K562 (cell line): ENCODE data around the gene TMEM184C. TPM values are rescaled to one million over a fixed set of nuclear protein-coding genes. Genes with fewer than 3 reads are reported as not detected.

ENCODE experiments used
- BRF1 ChIP-seq: IDR thresholded peaks from 3 replicates; pipeline ENCODE4 v1.6.1; 2011; ENCODE audit warnings: borderline replicate concordance, mild to moderate bottlenecking; ENCODE audit not compliant: insufficient read length; ENCODE audit errors: extremely low read depth
- CTBP1 ChIP-seq: fragments of 450-650 bp; IDR thresholded peaks from 2 replicates; pipeline ENCODE4 v1.6.1; 2016; ENCODE audit warnings: borderline replicate concordance
- FOXK1 ChIP-seq: sonication (generic); formaldehyde crosslinking; IDR thresholded peaks from 2 replicates; pipeline ENCODE4 v1.8.0; 2022; ENCODE audit warnings: missing genetic modification reagents, mild to moderate bottlenecking, borderline replicate concordance
- HCFC1 ChIP-seq: IDR thresholded peaks from 2 replicates; pipeline ENCODE4 v1.6.1; 2012; ENCODE audit warnings: low read depth, low read length, improper control_type of control experiment
- KLF1 ChIP-seq: fragments of 450-650 bp; IDR thresholded peaks from 2 replicates; pipeline ENCODE4 v1.6.1; 2016; ENCODE audit warnings: missing genetic modification characterization, missing compliant biosample characterization
- MED1 ChIP-seq: sonication (generic); formaldehyde crosslinking; IDR thresholded peaks from 2 replicates; pipeline ENCODE4 v1.8.1; 2023; ENCODE audit warnings: missing genetic modification reagents, borderline replicate concordance
- NONO ChIP-seq, 2 experiments: fragments of 200-400 bp in 1 of 2; fragments of 450-650 bp in 1 of 2; formaldehyde crosslinking in 1 of 2; IDR thresholded peaks; 2 replicates each; pipeline ENCODE4 v1.6.1; 2017; ENCODE audit warnings: low read depth in 2 of 2, mild to moderate bottlenecking in 2 of 2, moderate library complexity in 2 of 2, low read length in 1 of 2
- PRPF4 ChIP-seq: fragments of 200-400 bp; formaldehyde crosslinking; IDR thresholded peaks from one replicate; pipeline ENCODE4 v1.6.1; 2017; ENCODE audit warnings: low read length, low read depth, mild to moderate bottlenecking; ENCODE audit not compliant: insufficient read depth, poor library complexity, severe bottlenecking
- RBM25 ChIP-seq: fragments of 200-400 bp; formaldehyde crosslinking; IDR thresholded peaks from 2 replicates; pipeline ENCODE4 v1.6.1; 2018; ENCODE audit warnings: low read length, low read depth, moderate library complexity; ENCODE audit not compliant: severe bottlenecking
- SETDB1 ChIP-seq: IDR thresholded peaks from one replicate; pipeline ENCODE4 v1.6.1; 2012; ENCODE audit warnings: low read length, control low read depth, inconsistent platforms
- SMAD2 ChIP-seq: fragments of 150-350 bp; IDR thresholded peaks from 2 replicates; pipeline ENCODE4 v1.6.1; 2014; ENCODE audit warnings: low read depth, mild to moderate bottlenecking, low read length
- TAF7 ChIP-seq: fragments of 450-650 bp; IDR thresholded peaks from 2 replicates; pipeline ENCODE4 v1.6.1; 2016; ENCODE audit warnings: missing genetic modification characterization, missing compliant biosample characterization
- ZNF274 ChIP-seq: IDR thresholded peaks from 2 replicates; pipeline ENCODE4 v1.6.1; 2011; ENCODE audit warnings: low read depth, mild to moderate bottlenecking, low read length, moderate library complexity, borderline replicate concordance
- polyA plus RNA-seq, 8 experiments: library from polyadenylated mRNA; depleted of rRNA in 4 of 8; stranded (reverse) in 5 of 8; unstranded in 3 of 8; fragments of >200 nt; fragmentation: Nextera tagmentation in 2 of 8; fragmentation: Illumina TruSeq in 1 of 8; extraction: Ambion mirVana in 2 of 8; extraction: Trizol in 1 of 8; gene quantifications; 2 replicates each; pipeline versions ENCODE4 v1.2.1 to v1.2.3, GENCODE V29; 2011 to 2014; ENCODE audit warnings: inconsistent platforms in 1 of 8, missing spikeins in 1 of 8
- total RNA-seq, 7 experiments: library from RNA; depleted of rRNA in 6 of 7; stranded (reverse); fragments of >200 nt in 6 of 7; fragmentation: Illumina TruSeq in 2 of 7; extraction: Trizol in 2 of 7; gene quantifications; 2 replicates each; pipeline versions ENCODE4 v1.2.1 to v1.2.3, GENCODE V29; 2011 to 2021; ENCODE audit warnings: low replicate concordance in 1 of 7
- TF ChIP-seq, protein P1 (sequence below): fragments of 450-650 bp; IDR thresholded peaks from 2 replicates; pipeline ENCODE4 v1.7.1; 2018; ENCODE audit warnings: mild to moderate bottlenecking, low read depth; ENCODE audit not compliant: partially characterized antibody
- TF ChIP-seq, protein P2 (sequence below): fragments of 450-650 bp; conservative IDR thresholded peaks from 2 replicates; pipeline ENCODE4 v1.6.1; 2016; ENCODE audit warnings: missing genetic modification characterization, low read depth, mild to moderate bottlenecking, missing compliant biosample characterization, moderate library complexity
- TF ChIP-seq, protein P3 (sequence below): sonication (generic); formaldehyde crosslinking; IDR thresholded peaks from 2 replicates; pipeline ENCODE4 v1.8.0; 2022; ENCODE audit warnings: mild to moderate bottlenecking, missing genetic modification reagents
- TF ChIP-seq, protein P4 (sequence below): fragments of 250-450 bp; sonication (Bioruptor Pico); IDR thresholded peaks from 2 replicates; pipeline ENCODE4 v1.5.0; 2021
- TF ChIP-seq, protein P5 (sequence below): fragments of 250-450 bp; sonication (Bioruptor Pico); IDR thresholded peaks from 2 replicates; pipeline ENCODE4 v1.8.0; 2022; ENCODE audit warnings: moderate library complexity, mild to moderate bottlenecking, inconsistent platforms

TMEM184C gene
- total and polyA plus RNA-seq, 9 of the 15 experiments (the other 6 are each of a cell fraction or from before 2014, with no cell fraction given): 3.9 to 24.2 (median 18.2) TPM

DNA sequence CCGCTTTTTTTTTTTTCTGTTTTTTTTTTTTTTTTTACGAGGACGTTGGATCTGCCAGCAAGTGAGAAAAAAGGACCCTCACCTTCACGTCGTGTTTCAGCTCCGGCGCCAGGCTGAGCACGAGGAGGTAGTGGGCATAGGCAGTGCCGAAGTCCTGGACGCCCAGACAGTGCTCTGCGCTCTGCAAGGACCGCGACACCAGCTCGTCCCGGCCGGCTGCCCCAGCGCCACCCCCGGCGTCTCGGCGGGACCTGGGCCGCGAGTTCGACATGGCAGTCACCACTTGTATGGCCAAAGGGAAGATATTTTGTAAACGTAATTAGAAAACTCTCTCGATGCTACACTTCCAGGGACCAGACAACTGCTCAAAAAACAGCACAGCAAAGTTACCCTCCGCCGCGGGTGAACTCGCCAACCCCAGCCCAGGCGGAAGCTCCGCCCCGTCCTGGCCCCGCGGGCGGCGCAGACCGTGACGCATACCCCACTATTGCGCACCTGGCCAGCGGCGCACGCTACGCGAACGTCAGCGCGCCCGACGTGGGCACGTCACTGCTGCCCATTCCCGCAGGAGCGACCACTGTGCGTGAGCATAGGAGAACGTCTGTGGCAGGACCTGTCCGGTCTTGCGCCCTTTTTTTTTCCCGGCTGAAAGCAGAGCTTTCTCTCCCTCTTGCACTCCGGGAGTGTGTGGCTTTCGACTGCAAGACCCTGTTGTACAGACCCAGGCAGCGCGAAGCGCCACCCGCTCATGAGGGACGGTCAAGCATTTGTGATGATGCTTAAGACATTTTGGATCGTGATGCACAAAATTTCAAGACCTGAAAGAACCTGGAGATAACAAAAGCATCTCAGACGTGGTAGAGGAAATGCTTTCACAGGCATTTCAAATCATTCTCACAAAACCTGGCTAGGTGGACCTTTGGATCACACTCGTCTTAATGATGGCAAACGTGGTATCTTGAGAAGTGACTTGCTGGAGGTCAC, 66.8 kb downstream of the TMEM184C start, which contains the start of gene PRMT9 (continued):
- TF ChIP-seq, protein P1, sequence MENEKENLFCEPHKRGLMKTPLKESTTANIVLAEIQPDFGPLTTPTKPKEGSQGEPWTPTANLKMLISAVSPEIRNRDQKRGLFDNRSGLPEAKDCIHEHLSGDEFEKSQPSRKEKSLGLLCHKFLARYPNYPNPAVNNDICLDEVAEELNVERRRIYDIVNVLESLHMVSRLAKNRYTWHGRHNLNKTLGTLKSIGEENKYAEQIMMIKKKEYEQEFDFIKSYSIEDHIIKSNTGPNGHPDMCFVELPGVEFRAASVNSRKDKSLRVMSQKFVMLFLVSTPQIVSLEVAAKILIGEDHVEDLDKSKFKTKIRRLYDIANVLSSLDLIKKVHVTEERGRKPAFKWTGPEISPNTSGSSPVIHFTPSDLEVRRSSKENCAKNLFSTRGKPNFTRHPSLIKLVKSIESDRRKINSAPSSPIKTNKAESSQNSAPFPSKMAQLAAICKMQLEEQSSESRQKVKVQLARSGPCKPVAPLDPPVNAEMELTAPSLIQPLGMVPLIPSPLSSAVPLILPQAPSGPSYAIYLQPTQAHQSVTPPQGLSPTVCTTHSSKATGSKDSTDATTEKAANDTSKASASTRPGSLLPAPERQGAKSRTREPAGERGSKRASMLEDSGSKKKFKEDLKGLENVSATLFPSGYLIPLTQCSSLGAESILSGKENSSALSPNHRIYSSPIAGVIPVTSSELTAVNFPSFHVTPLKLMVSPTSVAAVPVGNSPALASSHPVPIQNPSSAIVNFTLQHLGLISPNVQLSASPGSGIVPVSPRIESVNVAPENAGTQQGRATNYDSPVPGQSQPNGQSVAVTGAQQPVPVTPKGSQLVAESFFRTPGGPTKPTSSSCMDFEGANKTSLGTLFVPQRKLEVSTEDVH: no peak
- TF ChIP-seq RBM25 (no peak), MED1 (no peak), HCFC1 (peak; percentile 72), TAF7 (tag) (no peak), BRF1 (no peak), KLF1 (tag) (no peak), CTBP1 (peak; percentile 91), FOXK1 (CRISPR knock-in tag) (no peak), ZNF274 (no peak), SETDB1 (no peak), NONO (IDR thresholded peaks at IDR 0.05; ENCODE audit: low read depth in 2 of 2, low read length in 1 of 2) (no peak), PRPF4 (no peak), SMAD2 (no peak)
- TF ChIP-seq, protein P2, sequence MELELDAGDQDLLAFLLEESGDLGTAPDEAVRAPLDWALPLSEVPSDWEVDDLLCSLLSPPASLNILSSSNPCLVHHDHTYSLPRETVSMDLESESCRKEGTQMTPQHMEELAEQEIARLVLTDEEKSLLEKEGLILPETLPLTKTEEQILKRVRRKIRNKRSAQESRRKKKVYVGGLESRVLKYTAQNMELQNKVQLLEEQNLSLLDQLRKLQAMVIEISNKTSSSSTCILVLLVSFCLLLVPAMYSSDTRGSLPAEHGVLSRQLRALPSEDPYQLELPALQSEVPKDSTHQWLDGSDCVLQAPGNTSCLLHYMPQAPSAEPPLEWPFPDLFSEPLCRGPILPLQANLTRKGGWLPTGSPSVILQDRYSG (tag): no peak
- TF ChIP-seq, protein P3, sequence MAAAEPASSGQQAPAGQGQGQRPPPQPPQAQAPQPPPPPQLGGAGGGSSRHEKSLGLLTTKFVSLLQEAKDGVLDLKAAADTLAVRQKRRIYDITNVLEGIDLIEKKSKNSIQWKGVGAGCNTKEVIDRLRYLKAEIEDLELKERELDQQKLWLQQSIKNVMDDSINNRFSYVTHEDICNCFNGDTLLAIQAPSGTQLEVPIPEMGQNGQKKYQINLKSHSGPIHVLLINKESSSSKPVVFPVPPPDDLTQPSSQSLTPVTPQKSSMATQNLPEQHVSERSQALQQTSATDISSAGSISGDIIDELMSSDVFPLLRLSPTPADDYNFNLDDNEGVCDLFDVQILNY (CRISPR knock-in tag): no peak
- TF ChIP-seq, protein P4, sequence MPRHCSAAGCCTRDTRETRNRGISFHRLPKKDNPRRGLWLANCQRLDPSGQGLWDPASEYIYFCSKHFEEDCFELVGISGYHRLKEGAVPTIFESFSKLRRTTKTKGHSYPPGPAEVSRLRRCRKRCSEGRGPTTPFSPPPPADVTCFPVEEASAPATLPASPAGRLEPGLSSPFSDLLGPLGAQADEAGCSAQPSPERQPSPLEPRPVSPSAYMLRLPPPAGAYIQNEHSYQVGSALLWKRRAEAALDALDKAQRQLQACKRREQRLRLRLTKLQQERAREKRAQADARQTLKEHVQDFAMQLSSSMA (CRISPR knock-in tag): peak; percentile 47; the same call in 1 of the 2 replicates
- TF ChIP-seq, protein P5, sequence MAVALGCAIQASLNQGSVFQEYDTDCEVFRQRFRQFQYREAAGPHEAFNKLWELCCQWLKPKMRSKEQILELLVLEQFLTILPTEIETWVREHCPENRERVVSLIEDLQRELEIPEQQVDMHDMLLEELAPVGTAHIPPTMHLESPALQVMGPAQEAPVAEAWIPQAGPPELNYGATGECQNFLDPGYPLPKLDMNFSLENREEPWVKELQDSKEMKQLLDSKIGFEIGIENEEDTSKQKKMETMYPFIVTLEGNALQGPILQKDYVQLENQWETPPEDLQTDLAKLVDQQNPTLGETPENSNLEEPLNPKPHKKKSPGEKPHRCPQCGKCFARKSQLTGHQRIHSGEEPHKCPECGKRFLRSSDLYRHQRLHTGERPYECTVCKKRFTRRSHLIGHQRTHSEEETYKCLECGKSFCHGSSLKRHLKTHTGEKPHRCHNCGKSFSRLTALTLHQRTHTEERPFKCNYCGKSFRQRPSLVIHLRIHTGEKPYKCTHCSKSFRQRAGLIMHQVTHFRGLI (CRISPR knock-in tag): no peak
